Neuronal stem cell (in vitro differentiated cells): Measurements from ENCODE around the gene NUDT22.

Experiments
- DNase-seq: peaks from one replicate; pipeline ENCODE4 v3.0.0-alpha.2; 2013; ENCODE audit warnings: low spot score
- H2AFZ ChIP-seq: one replicate; pipeline ENCODE4 v1.6.1; 2013; ENCODE audit warnings: mild to moderate bottlenecking, low read length, inconsistent platforms
- H2AK5ac ChIP-seq: 2 replicates; pipeline ENCODE4 v1.6.1; 2013; ENCODE audit warnings: low read depth, mild to moderate bottlenecking, inconsistent platforms, low read length, moderate library complexity, mixed read lengths
- H2BK120ac ChIP-seq: 2 replicates; pipeline ENCODE4 v1.6.1; 2013; ENCODE audit warnings: low read depth, mild to moderate bottlenecking, inconsistent platforms, low read length, moderate library complexity, mixed read lengths
- H2BK12ac ChIP-seq: one replicate; pipeline ENCODE4 v1.6.1; 2013; ENCODE audit warnings: low read length, inconsistent platforms
- H2BK15ac ChIP-seq: 2 replicates; pipeline ENCODE4 v1.6.1; 2013; ENCODE audit warnings: mild to moderate bottlenecking, low read length, inconsistent platforms, mixed read lengths
- H2BK5ac ChIP-seq: one replicate; pipeline ENCODE4 v1.6.1; 2013; ENCODE audit warnings: inconsistent platforms, mild to moderate bottlenecking, low read length, moderate library complexity
- H3K14ac ChIP-seq: one replicate; pipeline ENCODE4 v1.6.1; 2013; ENCODE audit warnings: low read length, inconsistent platforms
- H3K18ac ChIP-seq: 2 replicates; pipeline ENCODE4 v1.6.1; 2013; ENCODE audit warnings: low read length, inconsistent platforms
- H3K23ac ChIP-seq: 2 replicates; pipeline ENCODE4 v1.6.1; 2013; ENCODE audit warnings: low read depth, mild to moderate bottlenecking, mixed read lengths, low read length, inconsistent platforms; ENCODE audit not compliant: poor library complexity
- H3K27ac ChIP-seq: replicated peaks from 3 replicates; pipeline ENCODE4 v1.5.1; 2013; ENCODE audit warnings: low read length, inconsistent platforms
- H3K27me3 ChIP-seq, 3 experiments: 2 replicates each; pipeline ENCODE4 v1.6.1; 2013; ENCODE audit warnings: low read length in 3 of 3, mild to moderate bottlenecking in 2 of 3, inconsistent platforms in 1 of 3, low read depth in 1 of 3, mixed read lengths in 1 of 3, moderate library complexity in 1 of 3; ENCODE audit not compliant: control insufficient read depth in 3 of 3, insufficient read depth in 3 of 3
- H3K36me3 ChIP-seq, 2 donors: replicated peaks in 1 of 2; 2 replicates each; pipeline ENCODE4 v1.6.1; 2013; ENCODE audit warnings: low read length in 2 of 2; ENCODE audit not compliant: control insufficient read depth in 2 of 2, insufficient read depth in 2 of 2
- H3K4ac ChIP-seq: 2 replicates; pipeline ENCODE4 v1.6.1; 2013; ENCODE audit warnings: inconsistent platforms, mild to moderate bottlenecking, low read length, moderate library complexity
- H3K4me1 ChIP-seq, 2 donors: 1 replicate in 1 of 2; 2 replicates in 1 of 2; pipeline ENCODE4 v1.6.1; 2013; ENCODE audit warnings: low read length in 2 of 2, low read depth in 1 of 2; ENCODE audit not compliant: control insufficient read depth in 2 of 2, insufficient read depth in 1 of 2
- H3K4me2 ChIP-seq: one replicate; pipeline ENCODE4 v1.6.1; 2013; ENCODE audit warnings: mild to moderate bottlenecking, low read length, inconsistent platforms; ENCODE audit not compliant: insufficient read depth, poor library complexity, severe bottlenecking
- H3K4me3 ChIP-seq, 2 donors: 2 replicates each; pipeline ENCODE4 v1.5.1; 2013; ENCODE audit warnings: low read length in 2 of 2, mild to moderate bottlenecking in 2 of 2, inconsistent platforms in 1 of 2, moderate library complexity in 1 of 2
- H3K79me1 ChIP-seq: one replicate; pipeline ENCODE4 v1.6.1; 2013; ENCODE audit warnings: low read depth, mild to moderate bottlenecking, inconsistent platforms, low read length, moderate library complexity
- H3K9ac ChIP-seq: one replicate; pipeline ENCODE4 v1.6.1; 2013; ENCODE audit warnings: mild to moderate bottlenecking, low read depth, low read length, inconsistent platforms; ENCODE audit not compliant: poor library complexity
- H3K9me3 ChIP-seq, 2 donors: replicated peaks in 1 of 2; 2 replicates each; pipeline versions ENCODE3 to v1.6.1; 2013; ENCODE audit warnings: low read length in 2 of 2, mild to moderate bottlenecking in 2 of 2, inconsistent platforms in 1 of 2, low read depth in 1 of 2, mixed read lengths in 1 of 2, moderate library complexity in 1 of 2; ENCODE audit not compliant: control insufficient read depth in 2 of 2, insufficient read depth in 1 of 2
- H4K8ac ChIP-seq: one replicate; pipeline ENCODE4 v1.6.1; 2013; ENCODE audit warnings: low read depth, mild to moderate bottlenecking, inconsistent platforms, low read length, moderate library complexity
- H4K91ac ChIP-seq: one replicate; pipeline ENCODE4 v1.6.1; 2013; ENCODE audit warnings: low read length, low read depth, mild to moderate bottlenecking, inconsistent platforms; ENCODE audit not compliant: poor library complexity
- WGBS, 2 donors: extraction: QIAGEN DNeasy Blood & Tissue Kit; methylation state at CpG; one replicate each; pipeline ENCODE4 v1.1.7; 2013; ENCODE audit warnings: missing lambda C conversion rate in 2 of 2, mixed read lengths in 1 of 2; ENCODE audit not compliant: insufficient read length in 2 of 2, insufficient replicate concordance in 1 of 2; ENCODE audit errors: extremely low coverage in 2 of 2; 5-methylcytosine and 5-hydroxymethylcytosine counted together

NUDT22 gene

GRCh38 chr11:64247729-64248531 is 21.9 kb downstream of the NUDT22 start:
- Histone ChIP-seq H4K91ac (no peak overlapping the region), H3K4me1 (peaks cover 24 to 42% of the 10 kb centered on the region in 2 donors), H2BK15ac (peak overlapping the region; percentile 33), H3K23ac (peak overlapping the region; percentile 70), H4K8ac (no peak overlapping the region), H2BK12ac (no peak overlapping the region), H3K4me3 (peak overlapping the region; percentile 54 to 70), H3K18ac (peak overlapping the region; percentile 86), H3K9ac (no peak overlapping the region), H3K27me3 (no peaks in the 10 kb centered on the region), H3K4ac (no peak overlapping the region), H2AK5ac (no peak overlapping the region), H3K9me3 (no peaks in the 10 kb centered on the region), H3K4me2 (peak overlapping the region; percentile 98), H2BK5ac (no peak overlapping the region), H3K27ac (no peak overlapping the region), H3K14ac (no peak overlapping the region), H3K79me1 (peaks cover 11% of the 10 kb centered on the region), H3K36me3 (peaks cover 11 to 18% of the 10 kb centered on the region in 2 donors), H2AFZ (peak overlapping the region; percentile 83), H2BK120ac (peak overlapping the region; percentile 7)
- no peak for DNase-seq
- WGBS, 2 donors: no CpG with 5 or more reads among the region's 31 CpGs

GRCh38 chr11:64248578-64248977 is 22.5 kb downstream of the NUDT22 start:
- Histone ChIP-seq H3K36me3 (peaks cover 7 to 12% of the 10 kb centered on the region in 2 donors), H2AFZ (no peak overlapping the region), H3K9ac (no peak overlapping the region), H3K18ac (peak overlapping the region; percentile 35), H3K4ac (no peak overlapping the region), H2BK12ac (no peak overlapping the region), H3K4me3 (no peak overlapping the region), H3K27ac (no peak overlapping the region), H2AK5ac (peak overlapping the region; percentile 90), H2BK120ac (peak overlapping the region; percentile 7), H4K8ac (no peak overlapping the region), H3K9me3 (no peaks in the 10 kb centered on the region), H3K14ac (no peak overlapping the region), H2BK5ac (no peak overlapping the region), H3K4me2 (no peak overlapping the region), H4K91ac (peak overlapping the region; percentile 17), H2BK15ac (peak overlapping the region; percentile 33), H3K79me1 (peaks cover 11% of the 10 kb centered on the region), H3K27me3 (no peaks in the 10 kb centered on the region), H3K4me1 (peaks cover 24 to 40% of the 10 kb centered on the region in 2 donors), H3K23ac (no peak overlapping the region)
- no CpG with 5 or more reads among the region's 7 CpGs for WGBS, 2 donors
- no peak for DNase-seq

- no peak overlapping the region for H2BK5ac ChIP-seq
- peaks cover 3 to 9% of the 10 kb centered on the region in 2 donors for H3K36me3 ChIP-seq
- peaks cover 24 to 40% of the 10 kb centered on the region in 2 donors for H3K4me1 ChIP-seq
- H3K18ac ChIP-seq: peak overlapping the region; percentile 35
- H3K9ac ChIP-seq: no peak overlapping the region
- H3K4me2 ChIP-seq: no peak overlapping the region
- H2BK12ac ChIP-seq: no peak overlapping the region
- H3K23ac ChIP-seq: peak overlapping the region; percentile 5
- peak overlapping the region; percentile 33 for H2BK15ac ChIP-seq
- peak overlapping the region; percentile 90 for H2AK5ac ChIP-seq
- H4K8ac ChIP-seq: no peak overlapping the region
- H3K4me3 ChIP-seq: no peak overlapping the region
- no peak overlapping the region for H2BK120ac ChIP-seq
- H3K14ac ChIP-seq: no peak overlapping the region
- no peaks in the 10 kb centered on the region for H3K9me3 ChIP-seq
- whole genome bisulfite sequencing, 2 donors: no CpG with 5 or more reads among the region's 4 CpGs
- H3K27ac ChIP-seq: no peak overlapping the region
- no peaks in the 10 kb centered on the region for H3K27me3 ChIP-seq
- peak overlapping the region; percentile 65 for H2AFZ ChIP-seq
- DNase-seq: no peak
- no peak overlapping the region for H3K4ac ChIP-seq
- H4K91ac ChIP-seq: no peak overlapping the region
- H3K79me1 ChIP-seq: peaks cover 11% of the 10 kb centered on the region
Measured at GRCh38 chr11:64249038-64249437, 23.0 kb downstream of the NUDT22 start.

- DNase-seq: no peak
- H3K18ac ChIP-seq: no peak overlapping the region
- no peak overlapping the region for H2BK5ac ChIP-seq
- H4K8ac ChIP-seq: no peak overlapping the region
- no peak overlapping the region for H4K91ac ChIP-seq
- peaks cover 4 to 13% of the 10 kb centered on the region in 2 donors for H3K36me3 ChIP-seq
- H3K9ac ChIP-seq: no peak overlapping the region
- no peak overlapping the region for H3K27ac ChIP-seq
- no peak overlapping the region for H2BK120ac ChIP-seq
- no peak overlapping the region for H3K4ac ChIP-seq
- no peaks in the 10 kb centered on the region for H3K27me3 ChIP-seq
- no peak overlapping the region for H2BK15ac ChIP-seq
- peak overlapping the region in 1 of 2 donors; percentile 70 for H3K4me3 ChIP-seq
- H2AK5ac ChIP-seq: peak overlapping the region; percentile 90
- no peaks in the 10 kb centered on the region for H3K9me3 ChIP-seq
- peak overlapping the region; percentile 65 for H2AFZ ChIP-seq
- H3K14ac ChIP-seq: no peak overlapping the region
- peaks cover 11% of the 10 kb centered on the region for H3K79me1 ChIP-seq
- no peak overlapping the region for H2BK12ac ChIP-seq
- no peak overlapping the region for H3K4me2 ChIP-seq
- no peak overlapping the region for H3K23ac ChIP-seq
- H3K4me1 ChIP-seq: peaks cover 24 to 40% of the 10 kb centered on the region in 2 donors
- no CpG with 5 or more reads among the region's 8 CpGs for WGBS, 2 donors
Measured at GRCh38 chr11:64249563-64250414, 23.7 kb downstream of the NUDT22 start.
